Nephron progenitor cell (in vitro differentiated cells): Measurements from ENCODE around the gene UGT1A6.

Experiments
- DNase-seq: peaks from one replicate; pipeline ENCODE4 v3.0.0; 2021
- H3K27ac Mint-ChIP-seq: 2 replicates; pipeline ENCODE4 v1.8.0; 2021; ENCODE audit warnings: mild to moderate bottlenecking, moderate library complexity, mixed read lengths
- H3K27me3 Mint-ChIP-seq: 2 replicates; pipeline ENCODE4 v1.8.0; 2021; ENCODE audit warnings: mild to moderate bottlenecking, low read depth, mixed read lengths; ENCODE audit not compliant: poor library complexity
- H3K36me3 Mint-ChIP-seq: 2 replicates; pipeline ENCODE4 v1.8.0; 2021; ENCODE audit warnings: low read depth, mixed read lengths
- H3K4me1 Mint-ChIP-seq: 2 replicates; pipeline ENCODE4 v1.8.0; 2021; ENCODE audit warnings: mixed read lengths
- H3K4me3 Mint-ChIP-seq: 2 replicates; pipeline ENCODE4 v1.8.0; 2021; ENCODE audit warnings: mild to moderate bottlenecking, moderate library complexity, mixed read lengths
- H3K9me3 Mint-ChIP-seq: 2 replicates; pipeline ENCODE4 v1.8.0; 2021; ENCODE audit warnings: mild to moderate bottlenecking, moderate library complexity, mixed read lengths
- TF ChIP-seq, protein P1 (sequence below): fragments of 200-600 bp; sonication (generic); IDR thresholded peaks from 2 replicates; pipeline ENCODE4 v1.5.0; 2021; ENCODE audit warnings: antibody characterized with exemption

UGT1A6 gene

DNA sequence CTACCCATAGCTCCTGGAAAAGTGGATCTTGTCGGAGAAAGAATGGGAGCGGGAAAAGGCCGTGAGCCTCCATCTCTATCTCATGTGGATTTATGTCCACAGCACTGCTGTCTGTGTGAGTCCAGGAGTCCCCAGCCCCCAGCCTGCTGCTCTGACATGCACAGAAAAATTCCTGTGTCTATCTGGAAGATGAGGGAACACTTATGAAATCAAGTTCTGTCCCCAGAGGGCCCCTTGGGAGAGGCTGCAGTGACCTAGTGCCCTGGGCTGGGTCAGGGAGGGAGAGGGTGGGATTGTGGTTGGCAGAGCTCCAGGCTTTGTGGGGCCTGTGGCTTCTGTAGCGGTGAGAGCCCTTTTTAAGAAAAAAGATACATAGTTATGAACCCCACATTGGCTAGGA lies 124.1 kb downstream of the UGT1A6 start:
- DNase-seq: no peak
- peak overlapping the region; percentile 76 for H3K27ac Mint-ChIP-seq
- H3K36me3 Mint-ChIP-seq: no peaks in the 10 kb centered on the region
- peaks cover 25% of the 10 kb centered on the region for H3K4me1 Mint-ChIP-seq
- peaks cover 31% of the 10 kb centered on the region for H3K27me3 Mint-ChIP-seq
- H3K4me3 Mint-ChIP-seq: no peak overlapping the region
- H3K9me3 Mint-ChIP-seq: no peaks in the 10 kb centered on the region
- TF ChIP-seq, protein P1, sequence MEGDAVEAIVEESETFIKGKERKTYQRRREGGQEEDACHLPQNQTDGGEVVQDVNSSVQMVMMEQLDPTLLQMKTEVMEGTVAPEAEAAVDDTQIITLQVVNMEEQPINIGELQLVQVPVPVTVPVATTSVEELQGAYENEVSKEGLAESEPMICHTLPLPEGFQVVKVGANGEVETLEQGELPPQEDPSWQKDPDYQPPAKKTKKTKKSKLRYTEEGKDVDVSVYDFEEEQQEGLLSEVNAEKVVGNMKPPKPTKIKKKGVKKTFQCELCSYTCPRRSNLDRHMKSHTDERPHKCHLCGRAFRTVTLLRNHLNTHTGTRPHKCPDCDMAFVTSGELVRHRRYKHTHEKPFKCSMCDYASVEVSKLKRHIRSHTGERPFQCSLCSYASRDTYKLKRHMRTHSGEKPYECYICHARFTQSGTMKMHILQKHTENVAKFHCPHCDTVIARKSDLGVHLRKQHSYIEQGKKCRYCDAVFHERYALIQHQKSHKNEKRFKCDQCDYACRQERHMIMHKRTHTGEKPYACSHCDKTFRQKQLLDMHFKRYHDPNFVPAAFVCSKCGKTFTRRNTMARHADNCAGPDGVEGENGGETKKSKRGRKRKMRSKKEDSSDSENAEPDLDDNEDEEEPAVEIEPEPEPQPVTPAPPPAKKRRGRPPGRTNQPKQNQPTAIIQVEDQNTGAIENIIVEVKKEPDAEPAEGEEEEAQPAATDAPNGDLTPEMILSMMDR: no peak

DNA sequence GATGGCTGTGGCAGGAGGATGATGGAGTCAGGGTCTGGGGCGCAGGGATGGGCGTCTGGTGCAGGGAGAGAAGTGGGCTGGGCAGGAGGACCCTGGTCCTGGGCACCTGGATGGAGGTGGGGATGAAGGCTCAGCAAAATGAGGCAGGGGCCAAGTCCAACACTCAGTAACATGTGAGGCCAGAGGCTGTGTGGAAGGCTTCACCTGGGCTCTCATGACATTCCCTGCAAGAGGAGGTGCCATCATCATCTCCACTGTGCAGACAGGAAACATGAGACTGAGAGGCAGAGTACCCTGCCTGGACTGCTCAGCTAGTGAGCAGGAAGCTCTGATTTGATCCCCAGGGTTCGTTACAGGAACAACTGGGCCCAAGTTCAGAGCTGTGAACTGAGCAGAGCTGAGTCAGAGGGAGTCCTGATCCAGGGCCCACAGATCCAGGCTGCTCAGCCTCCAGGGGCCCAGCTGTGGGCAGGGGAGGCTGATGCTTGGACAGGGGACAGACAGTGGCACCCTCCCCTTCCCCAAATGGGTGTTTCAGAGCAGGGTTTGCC lies 124.7 kb downstream of the UGT1A6 start:
- Mint-ChIP-seq H3K36me3 (no peaks in the 10 kb centered on the region), H3K4me1 (peaks cover 25% of the 10 kb centered on the region), H3K9me3 (no peaks in the 10 kb centered on the region), H3K4me3 (no peak overlapping the region), H3K27me3 (peaks cover 31% of the 10 kb centered on the region), H3K27ac (no peak overlapping the region)
- TF ChIP-seq, protein P1: no peak
- no peak for DNase-seq

DNA sequence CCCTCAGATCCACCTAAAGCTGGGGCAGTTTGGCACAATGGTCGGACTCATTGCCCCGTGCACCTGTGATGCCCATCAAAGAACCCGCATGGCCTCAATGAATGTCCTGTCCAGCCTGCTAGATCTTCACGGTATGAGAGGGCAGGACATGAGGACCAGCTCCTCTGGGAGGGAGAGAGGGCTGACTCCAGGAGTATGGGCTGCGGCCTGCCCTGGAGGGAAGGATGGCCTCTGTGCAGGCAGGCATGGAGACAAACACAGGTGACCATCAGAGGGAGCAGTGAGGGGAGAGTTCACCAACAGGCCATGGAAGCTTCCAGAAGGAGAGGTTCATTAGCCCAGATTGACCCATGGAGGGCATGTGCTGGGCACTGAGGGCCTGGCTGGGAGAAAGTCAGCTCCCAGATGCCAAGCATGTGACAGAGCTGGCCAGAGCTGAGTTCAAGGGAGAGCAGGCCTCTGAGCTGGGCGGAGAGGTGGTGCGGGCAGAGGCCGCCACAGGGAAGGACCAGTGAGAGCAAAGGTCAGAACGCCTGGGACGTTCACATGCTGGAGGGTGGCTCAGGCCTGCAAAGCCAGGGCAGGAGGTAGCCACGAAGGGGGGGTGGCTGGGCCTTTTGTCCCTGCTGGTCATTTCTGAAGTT lies 125.4 kb downstream of the UGT1A6 start:
- no peak for DNase-seq
- Mint-ChIP-seq H3K4me3 (no peak overlapping the region), H3K9me3 (no peaks in the 10 kb centered on the region), H3K36me3 (no peaks in the 10 kb centered on the region), H3K27me3 (peaks cover 28% of the 10 kb centered on the region), H3K4me1 (peaks cover 25% of the 10 kb centered on the region), H3K27ac (no peak overlapping the region)
- TF ChIP-seq, protein P1: no peak

DNA sequence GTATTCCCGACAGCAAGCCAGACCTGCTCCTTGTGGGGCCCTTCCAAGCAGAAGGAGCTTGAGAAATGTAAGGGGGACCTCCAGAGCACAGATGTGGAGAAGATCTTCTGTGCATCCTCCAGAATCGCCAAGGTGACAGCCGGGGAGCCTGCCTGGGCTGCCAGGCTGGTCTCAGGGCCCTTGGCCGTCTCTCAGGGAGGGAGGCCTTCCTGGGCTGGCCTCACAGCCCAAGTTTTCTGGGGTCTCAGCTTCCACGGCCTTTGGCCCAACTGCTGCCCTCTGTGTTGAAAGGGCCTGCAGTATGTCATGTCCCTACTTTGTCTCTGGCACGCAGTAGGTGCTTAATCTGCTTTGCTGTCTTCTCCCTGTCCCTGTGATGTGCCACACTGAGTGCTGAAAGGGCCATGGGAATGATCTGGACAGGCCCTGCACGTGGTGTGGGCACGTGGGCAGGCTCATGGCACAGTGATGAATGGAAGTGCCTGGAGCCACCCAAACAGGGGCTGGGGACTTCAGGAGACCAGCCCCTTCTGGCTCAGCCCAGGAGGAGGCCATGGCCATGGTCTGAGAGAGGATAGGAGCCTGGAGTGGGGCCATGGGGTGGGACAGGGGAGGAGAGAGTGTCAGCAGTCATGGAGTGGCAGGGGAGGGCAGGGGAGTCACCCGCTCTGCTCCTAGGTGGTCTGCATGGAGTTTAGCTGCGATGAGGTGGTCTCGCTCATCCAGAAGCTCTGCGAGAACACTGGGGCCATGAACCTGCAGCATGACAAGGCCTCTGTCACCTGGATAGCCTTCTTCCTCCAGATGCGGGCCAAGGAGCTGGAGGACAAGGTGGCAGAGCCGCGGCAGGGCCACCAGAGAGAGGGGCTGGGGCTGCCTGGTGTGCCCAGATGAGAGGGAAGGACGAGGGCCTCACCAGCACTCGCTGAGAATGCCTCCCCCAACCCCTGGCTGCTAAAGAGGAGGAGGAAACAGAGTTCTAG lies 126.2 kb downstream of the UGT1A6 start:
- Mint-ChIP-seq H3K4me3 (no peak overlapping the region), H3K36me3 (no peaks in the 10 kb centered on the region), H3K4me1 (peaks cover 19% of the 10 kb centered on the region), H3K27me3 (peaks cover 25% of the 10 kb centered on the region), H3K9me3 (no peaks in the 10 kb centered on the region), H3K27ac (no peak overlapping the region)
- TF ChIP-seq, protein P1: no peak
- no peak for DNase-seq

DNA sequence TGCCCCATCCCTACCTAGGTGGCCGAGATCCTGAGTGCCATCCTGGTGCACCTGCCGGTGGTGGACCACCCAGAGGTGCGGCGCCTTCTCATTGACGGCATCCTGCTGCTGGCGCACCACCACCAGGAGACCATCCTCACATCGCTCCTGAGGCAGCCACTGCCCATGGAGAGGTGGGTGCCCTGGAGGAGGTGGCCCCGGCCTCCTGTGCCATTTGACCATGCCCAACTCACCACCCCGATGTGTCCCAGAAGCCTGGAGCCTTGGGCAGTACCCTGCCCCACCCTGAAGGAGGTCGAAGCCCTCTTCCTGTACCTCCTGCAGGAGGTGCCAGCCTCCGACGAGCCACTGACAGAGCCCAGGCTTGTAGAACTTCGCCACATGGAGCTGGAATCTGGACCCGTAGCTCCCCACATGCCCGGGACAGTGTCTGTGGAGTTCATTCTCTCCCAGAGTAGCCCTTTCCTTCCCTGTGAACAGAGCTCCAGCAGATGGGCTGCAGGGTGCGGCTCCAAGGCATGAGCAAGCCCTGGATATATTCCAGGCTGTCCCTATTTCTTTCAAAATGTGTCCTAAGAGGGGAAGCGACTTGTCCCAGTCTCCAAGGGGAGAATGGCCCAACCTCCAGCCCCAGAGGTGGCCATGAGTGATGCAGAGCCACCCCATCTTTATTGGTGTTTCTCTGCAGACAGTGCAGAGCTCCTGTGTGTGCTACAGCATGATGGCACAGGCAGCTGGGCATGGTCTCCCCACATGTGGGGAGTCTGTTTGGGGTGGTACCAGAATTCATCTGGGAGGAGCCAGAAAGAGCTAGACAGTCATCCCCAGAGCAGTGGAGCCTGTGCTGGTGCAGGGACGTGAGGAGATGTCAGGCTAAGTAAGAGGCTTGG lies 127.4 kb downstream of the UGT1A6 start:
- Mint-ChIP-seq H3K27me3 (peaks cover 15% of the 10 kb centered on the region), H3K9me3 (no peaks in the 10 kb centered on the region), H3K4me3 (no peak overlapping the region), H3K27ac (no peak overlapping the region), H3K36me3 (no peaks in the 10 kb centered on the region), H3K4me1 (peaks cover 17% of the 10 kb centered on the region)
- no peak for DNase-seq
- TF ChIP-seq, protein P1: no peak
